Tibial nerve (tissue), 4 donors: Measurements from ENCODE around the gene SESTD1. TPM values are rescaled to one million over a fixed set of nuclear protein-coding genes. Genes with fewer than 3 reads are reported as not detected.

ENCODE experiments used
- DNase-seq, 2 donors: peaks; one replicate each; pipeline ENCODE4 v3.0.0-alpha.2; 2019; ENCODE audit warnings: low spot score in 2 of 2
- H3K27ac ChIP-seq, 4 donors: fragments of 200-600 bp; sonication (generic) in 3 of 4; one replicate each; pipeline ENCODE4 v1.5.1; 2017 to 2019; ENCODE audit warnings: mild to moderate bottlenecking in 1 of 4
- H3K27me3 ChIP-seq, 2 donors: fragments of 200-600 bp; sonication (generic) in 1 of 2; one replicate each; pipeline versions ENCODE4 v1.5.1 to v1.6.0; 2017 to 2019
- H3K36me3 ChIP-seq, 3 donors: fragments of 200-600 bp; sonication (generic); one replicate each; pipeline ENCODE4 v1.5.1; 2018 to 2019
- H3K4me1 ChIP-seq, 4 donors: fragments of 200-600 bp; sonication (generic) in 3 of 4; one replicate each; pipeline ENCODE4 v1.5.1; 2017 to 2019
- H3K4me3 ChIP-seq, 4 donors: fragments of 200-600 bp; sonication (generic) in 3 of 4; one replicate each; pipeline ENCODE4 v1.5.1; 2017 to 2019; ENCODE audit warnings: mild to moderate bottlenecking in 1 of 4, moderate library complexity in 1 of 4
- H3K9me3 ChIP-seq, 4 donors: fragments of 200-600 bp; sonication (generic) in 3 of 4; one replicate each; pipeline ENCODE4 v1.5.1; 2017 to 2019
- EP300 ChIP-seq, 2 donors: sonication (generic); formaldehyde crosslinking; IDR thresholded peaks; one replicate each; pipeline ENCODE4 v1.6.1; 2017; ENCODE audit warnings: antibody characterized with exemption in 2 of 2, mild to moderate bottlenecking in 1 of 2
- POLR2A ChIP-seq, 2 donors: fragments of 450-650 bp; IDR thresholded peaks; one replicate each; pipeline ENCODE4 v1.6.1; 2017; ENCODE audit warnings: antibody characterized with exemption in 2 of 2, mild to moderate bottlenecking in 2 of 2, moderate library complexity in 2 of 2
- WGBS, 2 donors: methylation state at CpG; one replicate each; pipeline ENCODE4 v1.1.5; 2018; 5-methylcytosine and 5-hydroxymethylcytosine counted together
- total RNA-seq, 4 donors: library from RNA; depleted of rRNA; stranded (reverse); fragments of >200 nt; gene quantifications; one replicate each; pipeline ENCODE4 v1.1.0, GENCODE V29; 2016
- TF ChIP-seq, protein P1 (sequence below), 5 experiments: fragments of 200-600 bp in 3 of 5; fragments of 450-650 bp in 2 of 5; sonication (generic) in 3 of 5; IDR thresholded peaks; one replicate each; pipeline ENCODE4 v1.5.1; 2016 to 2019; ENCODE audit warnings: antibody characterized with exemption in 5 of 5, mild to moderate bottlenecking in 3 of 5, moderate library complexity in 2 of 5

The SESTD1 gene
- total RNA-seq, 4 donors from 2014 or later = 62.1 to 82.4 (median 73.1) TPM

- 89 to 94% methylated on average over 2 of the region's 2 CpGs for WGBS, 2 donors
- no peaks in the 10 kb centered on the region for H3K27me3 ChIP-seq
- peaks cover 0 to 16% (median 0%) of the 10 kb centered on the region in 3 donors for H3K36me3 ChIP-seq
- no peak overlapping the region for H3K4me3 ChIP-seq
- peaks cover 0 to 9% (median 1%) of the 10 kb centered on the region in 4 donors for H3K9me3 ChIP-seq
- no peak for TF ChIP-seq EP300 (IDR thresholded peaks at IDR 0.05)
- peaks cover 0 to 19% (median 0%) of the 10 kb centered on the region in 4 donors for H3K4me1 ChIP-seq
- H3K27ac ChIP-seq = no peak overlapping the region
- DNase-seq = no peak
Observed at GRCh38 chr2:179195141-179195540, 69.5 kb downstream of the SESTD1 start.

- 67 to 76% methylated on average over 3 of the region's 3 CpGs for WGBS, 2 donors
- no peak overlapping the region for H3K27ac ChIP-seq
- H3K36me3 ChIP-seq = peaks cover 0 to 27% (median 0%) of the 10 kb centered on the region in 3 donors
- H3K4me1 ChIP-seq = peaks cover 0 to 19% (median 0%) of the 10 kb centered on the region in 4 donors
- no peak for TF ChIP-seq EP300 (IDR thresholded peaks at IDR 0.05)
- no peak for TF ChIP-seq POLR2A (IDR thresholded peaks at IDR 0.05)
- TF ChIP-seq, protein P1, sequence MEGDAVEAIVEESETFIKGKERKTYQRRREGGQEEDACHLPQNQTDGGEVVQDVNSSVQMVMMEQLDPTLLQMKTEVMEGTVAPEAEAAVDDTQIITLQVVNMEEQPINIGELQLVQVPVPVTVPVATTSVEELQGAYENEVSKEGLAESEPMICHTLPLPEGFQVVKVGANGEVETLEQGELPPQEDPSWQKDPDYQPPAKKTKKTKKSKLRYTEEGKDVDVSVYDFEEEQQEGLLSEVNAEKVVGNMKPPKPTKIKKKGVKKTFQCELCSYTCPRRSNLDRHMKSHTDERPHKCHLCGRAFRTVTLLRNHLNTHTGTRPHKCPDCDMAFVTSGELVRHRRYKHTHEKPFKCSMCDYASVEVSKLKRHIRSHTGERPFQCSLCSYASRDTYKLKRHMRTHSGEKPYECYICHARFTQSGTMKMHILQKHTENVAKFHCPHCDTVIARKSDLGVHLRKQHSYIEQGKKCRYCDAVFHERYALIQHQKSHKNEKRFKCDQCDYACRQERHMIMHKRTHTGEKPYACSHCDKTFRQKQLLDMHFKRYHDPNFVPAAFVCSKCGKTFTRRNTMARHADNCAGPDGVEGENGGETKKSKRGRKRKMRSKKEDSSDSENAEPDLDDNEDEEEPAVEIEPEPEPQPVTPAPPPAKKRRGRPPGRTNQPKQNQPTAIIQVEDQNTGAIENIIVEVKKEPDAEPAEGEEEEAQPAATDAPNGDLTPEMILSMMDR (IDR thresholded peaks at IDR 0.05) = no peak
- H3K27me3 ChIP-seq = no peaks in the 10 kb centered on the region
- DNase-seq = no peak
- H3K4me3 ChIP-seq = no peak overlapping the region
- peaks cover 0 to 22% (median 8%) of the 10 kb centered on the region in 4 donors for H3K9me3 ChIP-seq
Observed at GRCh38 chr2:179193759-179194394, 70.8 kb downstream of the SESTD1 start.

DNA sequence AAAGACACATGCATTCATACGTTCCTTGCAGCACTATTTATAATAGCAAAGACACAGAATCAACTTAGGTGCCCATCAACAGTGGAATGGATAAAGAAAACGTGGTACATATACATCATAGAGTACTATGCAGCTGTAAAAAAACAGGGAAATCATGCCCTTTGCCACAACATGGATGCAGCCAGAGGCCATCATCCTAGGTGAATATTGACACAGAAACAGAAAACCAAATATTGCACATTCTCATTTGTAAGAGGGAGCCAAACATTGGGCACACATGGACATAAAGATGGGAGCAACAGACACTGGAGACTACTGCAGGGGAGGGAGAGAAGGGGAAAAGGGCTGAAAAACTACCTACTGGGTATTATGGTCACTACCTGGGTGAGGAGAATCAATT lies 73.5 kb downstream of the SESTD1 start:
- Histone ChIP-seq H3K27ac (no peak overlapping the region), H3K9me3 (peaks cover 0 to 29% (median 8%) of the 10 kb centered on the region in 4 donors), H3K27me3 (no peaks in the 10 kb centered on the region), H3K4me3 (no peak overlapping the region), H3K4me1 (peaks cover 0 to 19% (median 0%) of the 10 kb centered on the region in 4 donors), H3K36me3 (peaks cover 0 to 37% (median 0%) of the 10 kb centered on the region in 3 donors)
- no peak for TF ChIP-seq EP300 (IDR thresholded peaks at IDR 0.05)
- TF ChIP-seq POLR2A (IDR thresholded peaks at IDR 0.05) = no peak
- TF ChIP-seq, protein P1 (IDR thresholded peaks at IDR 0.05) = no peak
- DNase-seq = no peak
- WGBS, 2 donors = 93 to 98% methylated on average over 2 of the region's 2 CpGs

GRCh38 chr2:179186126-179186525 lies 78.5 kb downstream of the SESTD1 start:
- TF ChIP-seq, protein P1 (IDR thresholded peaks at IDR 0.05) = no peak
- no peak for TF ChIP-seq EP300 (IDR thresholded peaks at IDR 0.05)
- Histone ChIP-seq H3K4me1 (peaks cover 0 to 14% (median 0%) of the 10 kb centered on the region in 4 donors), H3K9me3 (peaks cover 0 to 27% (median 8%) of the 10 kb centered on the region in 4 donors), H3K27ac (no peak overlapping the region), H3K36me3 (peaks cover 0 to 34% (median 0%) of the 10 kb centered on the region in 3 donors), H3K4me3 (no peak overlapping the region), H3K27me3 (no peaks in the 10 kb centered on the region)
- 82 to 83% methylated on average over 1 of the region's 1 CpG for WGBS, 2 donors
- DNase-seq = no peak

GRCh38 chr2:179184610-179185009 lies 80.0 kb downstream of the SESTD1 start:
- Histone ChIP-seq H3K36me3 (peaks cover 0 to 26% (median 0%) of the 10 kb centered on the region in 3 donors), H3K4me3 (no peak overlapping the region), H3K27me3 (no peaks in the 10 kb centered on the region), H3K27ac (no peak overlapping the region), H3K9me3 (peaks cover 0 to 14% (median 5%) of the 10 kb centered on the region in 4 donors), H3K4me1 (peaks cover 0 to 14% (median 0%) of the 10 kb centered on the region in 4 donors)
- TF ChIP-seq POLR2A (IDR thresholded peaks at IDR 0.05) = no peak
- TF ChIP-seq EP300 (IDR thresholded peaks at IDR 0.05) = no peak
- TF ChIP-seq, protein P1 (IDR thresholded peaks at IDR 0.05) = no peak
- DNase-seq = no peak
- 87 to 91% methylated on average over 1 of the region's 1 CpG for WGBS, 2 donors
